A549 treated with ZK216348 at 1 μM for 4 hours (cell line): ENCODE results near the gene ITLN2. TPM values are rescaled to one million over a fixed set of nuclear protein-coding genes. Genes with fewer than 3 reads are reported as not detected.

Experiments used
- total RNA-seq: library from RNA; stranded (reverse); fragments of 200-300 nt; extraction: Qiagen RNA extraction; gene quantifications from 5 replicates; pipeline ENCODE4 v1.2.3, GENCODE V29; 2022; ENCODE audit warnings: low read depth

The ITLN2 gene
- 0.14 to 1.1 TPM (median 0.36 TPM) in 5 replicates for total RNA-seq

GRCh38 chr1:160954158-160955104 is at the start of gene ITLN2:
ITLN2 (minus strand) TSS chr1:160954809; CDS start chr1:160954741, 68 bp downstream.

Other genes starting within 250 kb of the ITLN2 start
- not detected in 5 replicates for gene CD48, start 243.0 kb downstream of the ITLN2 start, total RNA-seq
- 1.1 to 2.9 TPM (median 1.4 TPM) in 5 replicates for gene SLAMF7, start 215.6 kb downstream of the ITLN2 start, total RNA-seq
- gene LY9, start 158.6 kb downstream of the ITLN2 start, total RNA-seq, result 0.09 to 0.12 TPM (median 0.12 TPM) in 3 of 5 replicates, not detected in the others
- gene CD244, start 91.9 kb downstream of the ITLN2 start, total RNA-seq, result not detected in 5 replicates
- gene ITLN1, start 69.6 kb downstream of the ITLN2 start, total RNA-seq, result not detected in 5 replicates
- gene F11R, start 66.3 kb upstream of the ITLN2 start, total RNA-seq, result 43.1 to 66.6 TPM (median 47.2 TPM) in 5 replicates
- gene TSTD1, start 84.2 kb upstream of the ITLN2 start, total RNA-seq, result 0.49 to 0.78 TPM (median 0.67 TPM) in 4 of 5 replicates, not detected in the other
- 45.3 to 50.5 TPM (median 49.9 TPM) in 5 replicates for gene USF1, start 91.2 kb upstream of the ITLN2 start, total RNA-seq
- 0.06 to 0.19 TPM (median 0.08 TPM) in 5 replicates for gene ARHGAP30, start 115.1 kb upstream of the ITLN2 start, total RNA-seq
- gene NECTIN4, start 134.7 kb upstream of the ITLN2 start, total RNA-seq, result 0.81 to 2.9 TPM (median 2.0 TPM) in 5 replicates
- 1.1 to 2.2 TPM (median 2.0 TPM) in 5 replicates for gene KLHDC9, start 143.6 kb upstream of the ITLN2 start, total RNA-seq
- gene PFDN2, start 163.2 kb upstream of the ITLN2 start, total RNA-seq, result 106 to 128 TPM (median 117 TPM) in 5 replicates
- gene NIT1, start 163.3 kb upstream of the ITLN2 start, total RNA-seq, result 23.3 to 38.9 TPM (median 30.2 TPM) in 5 replicates
- gene DEDD, start 177.9 kb upstream of the ITLN2 start, total RNA-seq, result 24.5 to 35.9 TPM (median 32.3 TPM) in 5 replicates
- gene UFC1, start 199.2 kb upstream of the ITLN2 start, total RNA-seq, result 85.4 to 154 TPM (median 93.0 TPM) in 5 replicates
- gene USP21, start 204.7 kb upstream of the ITLN2 start, total RNA-seq, result 15.0 to 24.1 TPM (median 20.5 TPM) in 5 replicates
- 10.7 to 19.4 TPM (median 16.6 TPM) in 5 replicates for gene PPOX, start 211.6 kb upstream of the ITLN2 start, total RNA-seq
- gene B4GALT3, start 222.7 kb upstream of the ITLN2 start, total RNA-seq, result 18.3 to 28.9 TPM (median 25.6 TPM) in 5 replicates
- 0.02 TPM in 1 of 5 replicates, not detected in the others for gene ADAMTS4, start 244.2 kb upstream of the ITLN2 start, total RNA-seq
- 79.0 to 87.4 TPM (median 84.3 TPM) in 5 replicates for gene NDUFS2, start 247.6 kb upstream of the ITLN2 start, total RNA-seq